Femur (tissue), 1 donor: ENCODE results near the gene PKNOX2.

Source experiments
- DNase-seq: peaks from one replicate; pipeline ENCODE4 v3.0.0-alpha.2; 2017

PKNOX2 gene

DNA sequence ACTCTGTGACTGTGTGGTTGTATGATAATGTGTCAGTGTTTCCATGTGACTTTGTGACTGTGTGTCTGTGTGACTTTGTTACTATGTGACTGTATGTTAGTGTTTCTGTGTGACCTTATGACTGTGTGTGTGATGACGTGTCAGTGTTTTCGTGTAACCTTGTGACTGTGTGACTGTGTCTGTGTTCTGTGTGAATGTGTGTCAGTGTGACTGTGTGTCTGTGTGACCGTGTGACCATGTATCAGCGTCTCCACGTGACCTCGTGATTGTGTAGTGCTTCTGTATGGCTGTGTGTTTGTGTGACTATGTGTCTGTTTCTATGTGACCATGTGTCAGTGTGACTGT, 9.5 kb upstream of the PKNOX2 start:
- DNase-seq, result no peak

DNA sequence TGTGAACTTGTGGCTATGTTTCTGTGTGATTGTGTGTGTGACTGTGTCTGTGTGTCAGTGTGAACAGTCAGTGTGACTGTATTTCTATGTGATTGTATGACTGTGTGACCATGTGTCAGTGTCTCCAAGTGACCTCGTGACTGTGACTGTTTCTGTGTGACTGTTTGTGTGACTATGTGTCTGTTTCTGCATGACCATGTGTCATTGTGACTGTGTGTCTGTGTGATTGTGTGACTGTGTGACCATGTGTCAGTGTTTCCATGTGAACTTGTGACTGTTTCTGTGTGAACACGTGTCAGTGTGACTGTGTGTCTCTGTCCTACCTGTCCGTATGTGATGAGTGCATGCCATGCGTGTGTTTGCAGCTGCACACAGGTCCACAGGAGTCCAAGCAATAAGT, 8.8 kb upstream of the PKNOX2 start:
- DNase-seq, result no peak

DNA sequence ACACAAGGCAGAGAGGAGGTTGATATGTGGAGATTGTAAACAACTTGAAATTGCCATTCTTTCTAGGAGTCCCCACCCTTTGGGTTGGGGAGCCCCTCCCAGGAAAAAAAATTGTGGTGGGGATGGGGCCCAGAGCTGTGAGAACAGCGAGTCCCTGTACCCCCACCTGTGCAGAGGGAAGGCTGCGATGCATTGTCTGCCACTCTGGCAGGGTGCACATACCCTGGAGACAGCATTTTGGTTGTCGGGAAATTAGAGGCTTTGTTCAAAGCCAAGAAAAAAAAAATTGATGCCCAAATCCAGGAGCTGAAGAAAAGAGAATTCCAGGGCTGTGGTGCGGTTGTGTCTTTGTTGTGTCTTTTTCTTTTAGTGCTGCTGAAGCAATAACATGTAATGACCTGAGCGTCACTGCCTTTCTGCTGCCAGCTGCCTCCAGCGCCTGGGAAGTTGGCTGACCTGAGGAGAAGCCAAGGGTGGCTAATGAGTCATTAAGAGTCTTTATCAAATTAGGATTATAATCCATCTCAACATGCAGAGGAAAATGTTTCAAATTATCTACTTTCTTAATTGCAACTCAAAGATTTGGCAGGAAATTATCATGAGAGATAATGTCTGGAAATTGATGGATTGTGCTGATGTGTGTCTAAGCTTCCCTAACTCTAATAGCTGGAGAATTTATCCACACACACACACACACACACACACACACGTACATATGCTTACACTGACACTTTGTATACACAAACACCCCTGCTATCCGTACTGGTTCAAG, 8.0 kb upstream of the PKNOX2 start:
- DNase-seq, result no peak

DNA sequence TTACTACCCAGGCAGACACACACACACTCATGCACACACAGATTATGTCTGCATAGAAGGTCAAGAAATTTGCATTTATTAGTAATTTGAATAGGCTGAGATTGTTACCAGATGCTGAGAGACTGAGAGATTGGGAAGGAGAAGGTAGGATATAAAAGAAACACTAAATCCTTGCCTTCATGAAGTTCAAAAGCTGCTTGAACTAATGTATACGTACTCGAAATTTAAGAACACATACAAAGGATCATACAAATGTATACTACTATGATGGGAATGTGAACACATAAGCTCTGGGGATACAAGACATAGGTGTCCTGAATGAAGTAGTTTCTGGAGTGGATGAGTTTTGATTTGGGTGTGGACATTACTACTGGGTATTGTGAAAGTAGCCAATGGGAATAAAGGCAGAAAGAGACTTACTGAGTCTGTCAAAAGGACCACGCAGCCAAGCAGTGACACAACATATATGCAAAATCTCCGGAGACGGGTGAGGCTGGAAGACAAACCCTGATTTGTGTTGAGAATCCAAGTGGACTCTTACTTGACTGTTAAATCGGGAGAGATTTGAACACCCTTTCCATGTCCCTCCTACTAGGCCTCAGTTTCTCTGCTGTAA, 7.3 kb upstream of the PKNOX2 start:
- DNase-seq, result no peak

DNA sequence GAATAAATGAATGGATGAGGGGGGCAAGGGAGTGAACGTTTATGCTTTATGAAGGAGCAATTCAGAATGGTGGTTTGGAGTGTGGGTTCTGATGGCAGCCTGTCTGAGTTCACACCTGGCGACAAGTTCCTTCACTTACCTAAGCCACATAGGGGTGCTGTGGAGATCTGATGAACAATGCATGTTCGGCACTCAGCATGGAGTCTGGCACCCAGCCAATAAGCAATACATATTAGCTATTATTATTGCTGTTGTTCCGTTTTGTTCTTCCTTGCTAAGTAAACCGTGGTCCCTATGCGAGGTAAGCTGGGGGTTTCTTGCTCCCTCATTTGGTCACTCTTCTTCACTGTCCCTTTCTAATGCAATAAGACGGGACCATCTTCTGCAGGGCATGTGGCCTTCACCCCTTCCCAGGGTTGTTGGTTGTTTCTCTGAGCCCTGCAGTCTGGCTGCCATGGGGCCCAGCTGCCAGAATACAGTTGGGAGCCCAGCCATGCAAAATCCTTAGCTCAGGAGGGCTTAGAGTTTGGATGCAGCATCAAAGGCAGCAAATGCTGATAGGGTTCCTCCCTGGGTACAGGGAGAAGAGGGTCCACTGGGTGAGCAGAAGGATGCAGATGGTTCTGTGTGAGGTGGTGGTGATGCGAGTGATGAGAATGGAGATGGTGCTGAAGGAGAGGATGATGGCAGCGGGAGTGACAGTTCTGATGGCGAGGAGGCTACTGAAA, 6.4 kb upstream of the PKNOX2 start:
- DNase-seq, result no peak

DNA sequence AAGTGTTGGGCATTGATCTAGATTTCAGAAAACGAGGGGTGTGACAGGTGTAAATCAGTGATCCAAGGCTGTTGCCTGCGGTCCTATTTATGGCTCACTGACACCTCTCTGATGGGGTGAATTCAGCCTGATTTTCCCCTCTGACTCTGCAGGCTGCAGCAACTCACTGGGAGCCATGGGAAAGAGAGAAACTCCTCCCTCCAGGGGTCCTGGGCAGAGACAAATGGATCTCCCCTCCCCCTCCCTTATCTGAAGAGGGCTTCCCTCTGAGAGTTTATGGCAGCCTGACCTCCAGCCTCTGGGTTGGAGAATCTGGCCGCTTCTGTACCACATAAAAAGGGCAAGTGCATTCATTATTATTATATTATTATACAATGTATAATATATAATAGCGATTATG, 1.8 kb upstream of the PKNOX2 start:
- no peak for DNase-seq

DNA sequence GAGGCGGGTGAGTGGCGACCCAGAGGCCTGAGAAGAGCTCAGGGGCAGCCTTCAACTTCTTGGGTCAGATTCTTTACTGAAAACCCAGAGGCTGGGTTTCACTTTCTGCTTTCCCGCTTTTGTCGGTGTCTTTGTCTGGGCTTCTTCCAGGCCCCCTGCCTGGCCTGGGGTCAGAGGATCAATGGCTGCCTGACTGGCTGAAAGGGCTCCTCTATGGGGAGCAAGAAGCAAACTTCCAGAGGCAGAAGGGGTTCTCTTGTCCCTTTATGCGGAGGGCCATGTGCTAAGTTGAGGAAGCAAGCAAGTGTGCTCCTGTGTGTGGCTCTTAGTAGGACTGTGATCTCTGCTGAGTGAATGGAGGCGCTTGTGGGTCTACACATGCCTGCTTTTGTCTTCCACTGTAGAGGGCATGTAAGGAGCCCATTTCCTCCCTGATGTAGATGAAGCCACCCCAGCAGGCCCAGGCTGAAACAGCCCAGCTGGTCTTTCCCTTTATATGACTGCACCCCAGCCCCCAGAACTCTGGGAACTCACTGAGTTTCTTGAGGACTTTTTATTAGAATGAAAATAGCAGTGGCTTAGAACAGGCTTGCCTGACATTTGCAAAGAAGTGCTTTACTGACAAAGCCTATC, 1.0 kb upstream of the PKNOX2 start:
- DNase-seq, result no peak

DNA sequence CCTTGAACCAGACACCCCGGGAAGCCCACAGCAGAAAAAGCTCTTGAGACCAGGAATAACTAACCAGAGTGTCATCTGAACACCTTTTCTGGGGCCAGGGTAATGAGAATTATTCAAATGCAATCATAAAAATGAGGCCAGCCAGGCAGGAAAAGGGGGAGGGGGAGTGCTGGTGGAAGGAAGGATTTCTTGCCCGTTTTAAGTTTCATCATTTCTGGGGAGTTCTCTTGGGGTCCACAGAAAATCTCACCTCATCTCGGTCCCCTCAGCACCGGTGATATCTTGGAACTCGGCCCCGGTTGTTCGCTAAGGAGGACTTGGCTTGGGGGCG, 495 bp upstream of the PKNOX2 start:
- DNase-seq, result no peak

DNA sequence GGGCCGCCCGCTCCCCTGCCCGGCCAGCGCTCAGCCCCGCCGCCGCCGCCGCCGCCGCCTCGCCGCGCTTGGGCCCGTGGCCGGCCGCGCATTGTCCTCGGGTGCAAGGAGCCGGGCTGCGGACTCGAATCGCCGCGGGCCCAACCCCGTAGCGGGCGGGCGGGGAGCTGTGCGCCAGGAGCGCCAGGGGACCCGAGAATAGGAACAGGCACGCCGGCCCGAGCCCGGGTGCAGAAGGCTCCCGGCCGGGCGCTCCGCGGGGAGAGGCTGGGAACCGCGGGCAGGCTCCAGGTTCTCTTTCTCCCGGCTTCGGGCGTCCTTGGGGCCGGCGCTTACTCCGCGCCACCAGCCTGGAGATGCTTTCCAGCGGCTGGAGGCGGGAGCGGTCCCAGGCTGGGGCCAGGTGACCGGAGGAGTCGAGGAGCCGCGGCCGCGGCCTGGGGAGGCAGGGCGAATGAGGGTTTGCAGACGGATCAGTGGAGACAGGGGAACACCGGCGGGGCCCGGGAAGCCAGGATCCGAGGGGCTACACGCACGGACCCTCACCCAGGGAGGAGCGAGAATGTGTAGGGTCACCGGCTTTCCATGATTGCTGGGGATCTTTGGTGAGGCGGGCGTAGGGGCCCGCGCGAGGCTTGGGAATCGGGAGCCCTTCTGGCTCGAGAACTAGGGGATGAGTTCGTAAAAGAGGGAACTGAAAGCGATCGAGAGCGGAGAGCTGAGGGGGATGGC, 726 bp downstream of the PKNOX2 start:
- DNase-seq, result peak; percentile 48

DNA sequence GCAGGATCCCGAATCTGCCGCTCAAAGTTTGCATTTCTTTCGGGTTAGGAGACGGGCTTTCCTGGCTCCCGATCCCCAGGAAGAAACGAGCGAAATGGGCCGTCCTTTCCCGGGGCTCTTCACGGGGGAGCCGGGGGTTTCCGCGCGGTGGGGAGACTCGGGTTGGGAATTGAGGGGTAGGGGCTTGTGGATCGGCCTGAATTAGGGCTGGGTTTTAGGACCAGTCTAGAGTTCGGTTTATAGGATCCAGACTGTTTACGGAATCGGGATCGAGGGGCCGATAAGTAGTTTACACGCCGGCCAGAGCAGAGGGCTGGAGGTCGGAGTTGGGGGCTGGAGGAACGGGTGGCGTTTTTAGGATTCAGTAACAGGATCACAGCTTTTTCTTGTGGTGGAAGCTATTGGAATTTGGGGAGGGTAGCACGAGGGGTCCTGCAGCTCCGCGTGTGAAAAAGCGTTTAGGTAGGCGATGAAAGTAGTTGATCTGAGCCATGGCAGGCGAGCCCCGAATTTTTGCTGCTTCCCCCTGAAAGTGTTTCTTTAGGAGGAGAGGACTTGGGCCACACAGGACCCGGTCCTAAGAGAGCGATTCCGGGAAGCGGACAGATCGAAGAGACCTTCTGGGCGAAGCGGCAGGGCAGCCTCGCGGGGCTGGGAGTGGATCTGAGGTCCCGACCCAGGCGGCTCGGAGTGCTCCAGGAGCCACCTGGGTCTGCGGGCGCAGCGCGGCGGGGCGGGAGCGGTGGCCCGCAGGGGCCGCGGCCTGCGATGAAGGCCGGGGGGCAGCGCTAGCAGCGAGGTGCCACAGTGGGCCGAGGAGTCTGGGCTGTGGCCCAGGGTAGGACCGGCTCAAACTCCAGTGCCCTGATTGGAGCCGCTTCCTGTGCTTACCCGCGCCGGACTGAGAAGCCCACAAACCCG, 1.6 kb downstream of the PKNOX2 start:
- DNase-seq, result peak; percentile 37

DNA sequence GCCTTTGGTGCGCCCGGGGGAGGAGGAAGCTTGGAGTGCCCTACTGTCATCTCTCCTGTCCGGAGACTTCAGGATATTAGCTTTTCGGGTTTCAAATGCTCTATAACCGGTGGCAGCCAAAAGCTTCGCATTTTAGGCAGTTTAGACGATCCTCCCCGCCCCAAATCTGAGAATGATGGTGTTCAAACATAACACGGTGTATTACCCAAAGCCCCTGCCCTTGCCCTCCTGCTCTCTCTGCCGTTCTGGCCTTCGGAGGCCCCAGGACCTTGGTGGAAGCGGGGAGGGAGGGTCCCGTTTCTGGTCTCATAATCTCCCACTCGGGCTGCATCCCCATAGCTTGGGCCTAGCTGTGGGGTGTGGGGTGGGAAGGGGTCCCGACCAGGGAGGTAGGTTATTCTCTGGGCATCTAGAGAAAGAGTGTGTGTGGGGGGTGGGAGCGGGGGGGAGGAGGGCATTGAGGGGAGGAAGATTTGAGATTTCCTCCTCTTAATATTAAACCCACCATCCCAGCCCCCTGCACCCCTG, 2.3 kb downstream of the PKNOX2 start:
- DNase-seq, result no peak

DNA sequence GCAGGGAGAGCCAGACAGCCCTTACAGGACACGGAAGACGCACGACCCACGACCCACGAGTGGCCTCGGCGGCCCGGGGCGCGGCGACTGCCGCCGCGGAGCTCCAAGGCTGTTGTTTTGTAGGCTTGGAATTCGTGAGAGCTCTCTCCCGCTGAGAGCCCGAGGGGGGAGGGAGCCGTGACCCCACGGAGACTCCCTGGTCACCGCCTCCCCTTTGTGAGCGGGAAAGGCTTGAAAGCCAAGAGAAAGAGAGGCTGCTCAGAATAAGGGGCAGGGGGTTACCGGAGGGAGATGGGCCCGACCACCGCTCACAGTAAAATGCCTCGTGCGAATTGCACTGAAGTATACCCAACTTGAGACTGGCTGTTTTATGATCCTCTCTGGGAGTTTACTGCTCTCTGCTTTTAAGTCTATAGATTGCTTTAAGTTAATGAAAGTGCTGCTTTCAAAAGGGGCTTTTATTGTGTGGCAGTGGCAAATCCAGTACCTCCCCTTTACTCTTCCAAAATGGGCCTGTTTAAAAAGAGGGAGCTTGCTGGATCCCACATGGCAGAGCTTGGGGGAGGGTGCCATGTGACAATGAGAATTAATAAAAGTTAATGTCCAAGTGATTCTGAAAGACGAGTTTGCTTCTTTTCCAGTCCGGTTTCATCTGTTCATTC, 2.9 kb downstream of the PKNOX2 start:
- peak; percentile 45 for DNase-seq

DNA sequence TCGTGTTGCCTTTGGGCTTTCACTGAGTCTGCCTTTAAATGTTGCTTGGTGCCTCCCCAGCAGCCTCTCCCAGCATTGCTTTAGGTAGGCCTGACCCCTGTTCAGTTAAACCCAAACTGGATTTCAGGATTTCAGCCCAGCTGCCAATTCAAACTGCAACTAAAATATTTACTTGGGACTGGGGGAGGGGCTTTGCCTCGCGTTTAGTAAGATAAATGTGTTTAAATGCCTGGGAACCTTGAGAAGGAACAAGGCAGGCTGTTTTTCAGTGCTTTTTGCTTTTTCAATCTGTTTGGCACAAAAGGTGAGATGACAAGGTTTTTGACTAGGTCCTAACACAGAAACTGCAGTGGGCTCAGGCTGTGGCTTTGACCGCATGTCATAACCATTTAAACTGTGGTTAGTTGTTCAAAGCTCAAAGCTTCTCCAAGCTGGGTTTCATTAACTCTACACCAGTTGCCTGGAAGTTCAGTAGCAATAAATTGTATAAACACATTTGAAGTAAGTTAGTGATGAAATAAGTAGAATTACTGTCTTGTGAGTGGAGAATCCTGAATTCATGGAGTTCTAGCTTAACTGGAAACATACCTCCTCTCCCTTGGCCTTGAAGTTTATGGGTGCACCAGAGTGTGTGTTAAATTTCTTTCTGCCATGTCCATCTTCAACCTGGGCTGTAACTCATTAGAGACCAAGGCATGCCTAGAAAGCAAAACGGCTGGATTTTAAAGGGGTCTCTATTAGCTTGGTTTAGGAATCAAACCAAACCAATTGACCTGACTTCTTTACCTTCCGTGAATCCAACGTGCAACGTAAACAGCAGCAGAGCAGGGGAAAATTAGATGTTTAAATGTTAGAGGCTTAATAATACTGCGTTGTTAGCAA, 3.6 kb downstream of the PKNOX2 start:
- DNase-seq, result peak; percentile 47

DNA sequence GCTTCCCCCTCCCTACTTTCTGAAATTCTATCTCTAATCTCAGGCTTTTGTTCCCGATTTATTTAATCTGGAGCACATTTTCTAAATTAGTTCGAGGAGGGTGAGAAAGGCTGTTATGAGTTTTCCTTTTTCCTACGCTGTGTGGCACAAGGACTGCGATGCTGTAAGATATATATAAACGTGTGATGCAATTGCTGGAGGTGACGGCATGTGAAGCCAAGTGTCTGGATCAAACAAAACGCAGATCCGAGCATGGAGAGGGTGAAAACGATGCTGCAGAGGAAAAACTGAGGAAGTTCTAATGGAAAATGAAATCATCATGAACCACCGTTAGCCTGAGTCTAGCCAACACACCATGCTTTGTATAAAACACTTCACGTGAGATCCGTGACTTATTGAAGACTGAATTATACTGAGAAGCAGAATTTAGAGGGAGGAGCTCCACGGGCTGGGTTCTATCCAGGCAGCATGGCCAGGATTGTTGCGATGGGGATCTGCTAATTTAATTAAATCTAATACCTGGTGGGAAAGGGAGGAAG, 4.4 kb downstream of the PKNOX2 start:
- DNase-seq, result peak; percentile 51

DNA sequence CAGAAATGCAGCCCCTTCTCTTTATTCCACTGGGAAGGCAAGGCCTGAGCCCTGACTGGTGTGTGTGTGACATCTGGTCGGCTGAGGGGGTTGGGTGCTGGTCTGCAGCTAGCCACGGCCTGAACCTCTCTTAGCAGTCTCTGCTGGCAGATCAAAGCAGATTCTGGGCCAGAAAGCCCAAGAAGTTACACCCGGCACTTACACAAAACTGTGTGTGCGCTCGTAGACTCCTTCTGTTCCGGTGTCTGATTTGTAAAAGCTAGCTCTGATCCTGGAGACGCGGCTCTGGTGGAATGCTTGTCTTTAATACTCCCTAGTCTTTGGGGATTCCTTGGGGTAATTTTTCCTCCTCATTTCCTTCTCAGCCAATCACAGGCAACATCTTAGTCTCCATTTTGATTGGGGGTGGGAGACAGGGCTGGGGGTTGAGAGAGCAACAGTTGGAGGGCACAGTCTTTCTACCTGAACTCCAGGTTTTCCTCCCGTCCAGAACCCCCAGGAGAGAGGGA, 5.5 kb downstream of the PKNOX2 start:
- peak; percentile 61 for DNase-seq

DNA sequence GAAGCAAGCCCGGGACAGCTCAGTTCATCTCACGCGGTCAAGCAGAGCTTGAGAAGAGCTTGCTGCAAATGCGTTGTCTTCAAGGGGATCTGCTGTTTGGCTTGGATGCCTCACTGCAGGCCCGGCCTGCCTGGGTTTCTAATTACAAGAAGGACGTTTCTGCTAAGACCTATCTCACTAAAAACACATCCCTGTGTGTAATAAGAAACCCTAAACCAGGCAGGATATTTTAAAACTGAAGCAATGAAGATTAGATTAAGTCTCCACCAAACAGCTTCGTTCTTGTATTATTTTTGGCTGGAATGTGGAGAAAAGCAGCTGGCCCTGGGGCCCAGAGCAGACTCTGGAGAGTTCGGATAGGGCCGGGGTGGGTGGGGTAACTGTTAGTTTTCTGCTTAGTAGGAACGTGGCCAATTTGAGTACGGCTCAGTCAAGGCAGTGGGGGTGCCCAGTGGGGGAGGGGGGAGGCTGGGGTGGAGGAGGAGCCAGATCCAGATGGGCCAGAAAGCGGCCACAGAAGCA, 6.0 kb downstream of the PKNOX2 start:
- peak; percentile 82 for DNase-seq

DNA sequence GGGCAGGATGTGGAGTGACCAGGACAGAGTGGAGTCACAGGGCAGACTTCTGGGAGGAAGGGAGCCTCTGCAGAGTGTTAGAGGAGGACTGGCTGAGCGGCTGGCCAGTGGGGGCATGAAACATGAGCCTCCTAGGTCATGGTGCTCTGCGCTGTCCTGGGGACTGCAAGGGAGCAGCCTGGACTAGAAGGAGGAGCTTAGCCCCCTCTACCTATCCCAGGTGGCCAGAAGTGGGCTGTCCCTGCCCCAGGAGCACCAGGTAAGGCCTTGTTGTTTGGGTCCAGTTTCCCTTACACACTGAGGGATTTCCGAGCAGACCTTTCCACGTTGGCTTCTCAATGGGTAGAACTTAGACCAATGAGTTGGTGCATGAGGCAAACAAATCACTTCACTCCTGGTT, 7.4 kb downstream of the PKNOX2 start:
- DNase-seq, result peak; percentile 13

DNA sequence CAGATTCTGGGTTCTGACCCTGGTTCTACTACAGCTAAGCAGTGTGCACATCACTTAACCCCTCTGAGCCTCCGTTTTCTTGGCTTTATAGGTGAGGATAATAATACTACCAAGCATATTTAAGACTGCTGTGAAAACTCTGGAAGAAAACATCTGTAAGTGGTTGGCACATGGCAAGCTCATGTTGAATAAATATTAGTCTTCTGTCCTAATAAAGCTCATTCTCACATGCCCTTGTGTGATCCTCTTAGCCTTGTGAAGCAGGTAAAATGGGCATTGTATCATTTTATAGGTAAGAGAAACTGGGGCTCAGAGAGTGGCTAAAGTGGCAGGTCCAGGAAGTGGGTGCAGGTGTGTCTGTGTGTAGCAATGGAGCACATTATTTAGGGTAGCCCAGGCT, 8.5 kb downstream of the PKNOX2 start:
- DNase-seq, result peak; percentile 0

DNA sequence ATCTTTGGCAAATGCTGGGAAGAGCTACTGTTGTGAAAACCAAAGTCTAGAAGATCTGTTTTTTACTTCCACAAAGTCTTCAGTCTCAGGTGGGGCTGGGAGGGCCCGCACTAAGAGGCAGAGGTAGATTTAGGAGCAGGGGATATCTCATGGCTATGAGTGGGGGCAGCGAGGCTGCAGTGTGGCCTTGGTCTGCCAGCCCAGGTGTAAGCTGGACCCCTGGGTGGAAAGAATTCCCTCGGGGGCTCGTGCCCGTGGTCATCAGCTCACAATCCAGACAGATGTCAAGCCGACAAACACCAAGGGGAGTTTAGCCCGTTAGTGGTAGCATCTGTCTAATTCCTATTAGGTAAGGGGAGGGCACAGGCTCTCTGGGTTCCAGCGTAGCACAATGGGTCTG, 9.0 kb downstream of the PKNOX2 start:
- DNase-seq, result peak; percentile 16
